Colonic mucosa (tissue), 4 donors: ENCODE measurements around the gene ATF7. TPM values are rescaled to one million over a fixed set of nuclear protein-coding genes. Genes with fewer than 3 reads are reported as not detected.

Source experiments
- DNase-seq: peaks from one replicate; pipeline ENCODE4 v3.0.0-alpha.2; 2020
- H3K27ac ChIP-seq: fragments of 200-600 bp; one replicate; pipeline ENCODE4 v1.8.0; 2021
- H3K27me3 ChIP-seq: fragments of 200-600 bp; one replicate; pipeline ENCODE4 v1.8.0; 2021
- H3K36me3 ChIP-seq: fragments of 200-600 bp; one replicate; pipeline ENCODE4 v1.8.0; 2021
- H3K4me1 ChIP-seq: fragments of 200-600 bp; one replicate; pipeline ENCODE4 v1.8.0; 2021; ENCODE audit warnings: mild to moderate bottlenecking
- H3K4me3 ChIP-seq: fragments of 200-600 bp; one replicate; pipeline ENCODE4 v1.8.0; 2021
- H3K9ac ChIP-seq, 2 donors: one replicate each; pipeline ENCODE4 v1.7.0; 2013; ENCODE audit warnings: control low read depth in 2 of 2, low read depth in 2 of 2, low read length in 2 of 2
- H3K9me3 ChIP-seq: fragments of 200-600 bp; one replicate; pipeline ENCODE4 v1.8.0; 2021
- CTCF ChIP-seq: fragments of 200-600 bp; IDR thresholded peaks from one replicate; pipeline ENCODE4 v1.8.0; 2022; ENCODE audit warnings: antibody characterized with exemption, mild to moderate bottlenecking
- intact Hi-C: fragments of 100-400 bp; cut with DNase I; formaldehyde crosslinking; loops from one replicate; pipeline ENCODE4 v1.14.1; 2022
- total RNA-seq, 2 donors: library from RNA; stranded (reverse); fragmentation: NEBNext Ultra II Directional in 1 of 2; extraction: Animal tissue kit (Norgen Biotek cat#: 25700) in 1 of 2; gene quantifications; one replicate each; pipeline ENCODE4 v1.2.1, GENCODE V29; 2021
- donor health status: healthy.
- donor health status: DM: no; HTN: no; CAD: no.
- donor health status: DM: no; HTN: no; CAD: no.

Gene ATF7
- total RNA-seq, 2 donors from 2014 or later, result 31.1 to 38.5 TPM

DNA sequence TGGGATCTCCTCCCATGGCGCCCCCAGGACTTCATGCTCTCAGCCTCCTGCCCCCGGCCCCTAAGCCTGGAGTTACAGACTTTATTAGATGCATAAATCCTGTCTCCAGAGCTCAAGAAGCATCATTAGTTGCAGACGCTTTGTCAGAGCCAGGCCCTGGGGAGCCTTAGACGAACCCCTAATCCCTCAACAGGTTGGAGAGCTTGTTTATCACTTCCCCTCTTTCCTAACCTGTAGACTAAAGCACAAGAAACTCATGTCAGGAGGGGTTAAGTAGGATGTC is 118.6 kb downstream of the ATF7 start:
- Histone ChIP-seq H3K9me3 (no peaks in the 10 kb centered on the region), H3K9ac (no peak overlapping the region), H3K4me1 (peaks cover under 1% of the 10 kb centered on the region), H3K36me3 (no peaks in the 10 kb centered on the region), H3K4me3 (no peak overlapping the region), H3K27ac (no peak overlapping the region), H3K27me3 (no peaks in the 10 kb centered on the region)
- TF ChIP-seq CTCF, result no peak
- DNase-seq, result no peak
- intact Hi-C loops, result loop anchor here (10.0 kb wide), 2 partner anchors 53 to 173 kb away; partner anchors contain the start of genes PCBP2 and SP7

DNA sequence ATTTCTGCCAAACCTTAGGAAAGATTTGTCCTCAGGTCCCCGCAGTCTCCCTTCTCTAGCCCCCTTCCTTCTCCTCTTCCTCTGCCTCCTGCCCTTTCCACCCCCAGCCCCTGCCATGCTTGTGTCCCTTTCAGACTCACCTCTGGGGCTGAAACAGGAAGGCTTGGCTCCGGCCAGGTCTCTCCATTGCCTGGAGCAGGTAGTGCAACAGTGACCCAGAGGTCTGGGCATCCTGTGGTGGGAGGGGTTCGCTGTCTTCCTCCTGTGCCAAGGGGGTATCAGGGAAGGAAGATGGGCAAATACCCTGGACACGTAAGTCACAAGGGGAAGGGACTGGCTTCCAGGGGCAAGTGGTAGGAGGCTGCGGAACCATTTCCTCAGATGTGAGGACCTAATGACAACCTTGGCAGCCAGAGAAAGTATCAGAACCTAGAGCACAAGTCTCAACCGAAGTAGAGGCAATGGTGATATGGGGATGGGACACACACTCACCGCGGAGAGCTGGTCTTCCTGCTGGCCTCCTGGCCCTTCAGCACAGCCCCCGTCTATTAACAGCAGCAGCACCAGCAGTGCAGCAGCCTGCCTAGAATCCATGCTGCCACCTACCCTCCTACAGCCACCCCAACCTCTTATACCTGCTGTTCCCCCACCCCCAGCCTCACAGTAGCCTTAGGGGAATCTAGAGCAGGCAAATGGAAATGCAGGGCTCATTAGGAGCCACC is 119.1 kb downstream of the ATF7 start, which contains the start of gene NPFF:
TSS of gene NPFF (minus strand) at position 604 of the 722 bp plus-strand sequence. CDS start at position 594, 10 bp downstream.
- H3K9ac ChIP-seq, result no peak within 1 kb of the TSS
- no peaks in the 10 kb centered on the region for H3K27me3 ChIP-seq
- intact Hi-C loops, result loop anchor here (10.0 kb wide), 2 partner anchors 52 to 172 kb away; partner anchors contain the start of genes PCBP2 and SP7
- no peaks in the 10 kb centered on the region for H3K9me3 ChIP-seq
- peaks cover 6% of the 10 kb centered on the region for H3K4me1 ChIP-seq
- no peak for DNase-seq
- no peak within 1 kb of the TSS for H3K4me3 ChIP-seq
- no peak for TF ChIP-seq CTCF
- H3K27ac ChIP-seq, result no peak within 1 kb of the TSS
- H3K36me3 ChIP-seq, result no peaks in the 10 kb centered on the region

DNA sequence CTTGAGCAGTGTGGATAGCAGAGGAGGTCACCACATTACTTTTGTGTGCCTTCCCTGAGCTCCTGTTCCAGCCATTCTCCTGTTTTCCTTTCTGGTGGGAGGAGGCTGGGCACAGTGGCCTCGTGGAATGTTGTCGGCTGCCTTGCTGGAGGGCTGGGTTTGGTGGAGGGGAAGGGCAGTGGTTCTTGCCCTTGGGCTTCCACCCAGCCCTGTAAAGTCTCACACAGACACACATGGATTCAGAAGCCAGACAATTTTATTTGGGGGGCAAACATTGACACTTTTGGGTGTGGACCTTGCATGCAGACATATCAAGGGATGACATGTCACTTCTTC is 119.8 kb downstream of the ATF7 start:
- Histone ChIP-seq H3K4me3 (no peak overlapping the region), H3K9me3 (no peaks in the 10 kb centered on the region), H3K36me3 (no peaks in the 10 kb centered on the region), H3K9ac (no peak overlapping the region), H3K4me1 (peaks cover 11% of the 10 kb centered on the region), H3K27me3 (no peaks in the 10 kb centered on the region), H3K27ac (no peak overlapping the region)
- intact Hi-C loops, result loop anchor here (10.0 kb wide), 2 partner anchors 52 to 172 kb away; partner anchors contain the start of genes PCBP2 and SP7
- DNase-seq, result no peak
- TF ChIP-seq CTCF, result no peak

DNA sequence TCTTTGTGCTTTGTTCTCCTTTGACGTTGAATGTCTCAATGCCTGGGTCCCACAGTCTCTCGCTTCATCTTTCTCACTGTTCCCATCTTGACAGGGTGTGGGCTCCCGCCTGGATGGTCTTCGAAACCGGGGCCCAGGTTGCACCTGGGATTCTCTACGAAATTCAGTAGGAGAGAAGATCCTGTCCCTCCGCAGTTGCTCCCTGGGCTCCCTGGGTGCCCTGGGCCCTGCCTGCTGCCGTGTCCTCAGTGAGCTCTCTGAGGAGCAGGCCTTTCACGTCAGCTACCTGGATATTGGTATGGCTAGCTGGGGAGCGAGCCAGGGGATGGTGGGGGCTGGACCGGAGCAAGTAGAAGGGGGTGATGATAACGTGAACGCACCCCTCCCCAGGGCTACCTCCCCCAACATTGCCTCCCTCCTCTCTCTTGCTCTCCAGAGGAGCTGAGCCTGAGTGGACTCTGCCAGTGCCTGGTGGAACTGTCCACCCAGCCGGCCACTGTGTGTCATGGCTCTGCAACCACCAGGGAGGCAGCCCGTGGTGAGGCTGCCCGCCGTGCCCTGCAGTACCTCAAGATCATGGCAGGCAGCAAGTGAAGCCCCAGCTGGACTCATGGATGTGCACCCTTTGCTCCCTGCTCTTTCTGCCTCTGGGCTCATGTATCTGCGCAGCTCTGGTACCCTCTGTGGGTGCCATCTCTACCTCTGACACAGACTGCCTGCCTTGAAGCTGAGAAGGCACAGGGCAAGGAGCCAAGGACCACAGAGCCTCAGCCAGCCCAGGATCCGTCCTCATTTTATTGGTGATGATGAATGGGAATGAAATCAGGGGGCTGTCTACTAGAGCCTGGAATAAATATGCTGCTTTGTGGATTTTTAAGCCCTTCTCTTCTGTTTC is 120.4 kb downstream of the ATF7 start:
- Histone ChIP-seq H3K36me3 (no peaks in the 10 kb centered on the region), H3K4me3 (no peak overlapping the region), H3K4me1 (peaks cover 11% of the 10 kb centered on the region), H3K9ac (no peak overlapping the region), H3K27ac (no peak overlapping the region), H3K27me3 (no peaks in the 10 kb centered on the region), H3K9me3 (no peaks in the 10 kb centered on the region)
- intact Hi-C loops, result loop anchor here (10.0 kb wide), 2 partner anchors 51 to 171 kb away; partner anchors contain the start of genes PCBP2 and SP7
- no peak for TF ChIP-seq CTCF
- DNase-seq, result no peak

GRCh38 chr12:53505086-53505485 is 121.1 kb downstream of the ATF7 start:
- Histone ChIP-seq H3K9ac (no peak overlapping the region), H3K4me3 (no peak overlapping the region), H3K27me3 (no peaks in the 10 kb centered on the region), H3K27ac (no peak overlapping the region), H3K4me1 (peaks cover 11% of the 10 kb centered on the region), H3K9me3 (no peaks in the 10 kb centered on the region), H3K36me3 (no peaks in the 10 kb centered on the region)
- no peak for DNase-seq
- intact Hi-C loops, result loop anchor here (10.0 kb wide), 2 partner anchors 50 to 170 kb away; partner anchors contain the start of genes PCBP2 and SP7
- TF ChIP-seq CTCF, result no peak
